ENCODE results near the gene EFNA5.

DNA sequence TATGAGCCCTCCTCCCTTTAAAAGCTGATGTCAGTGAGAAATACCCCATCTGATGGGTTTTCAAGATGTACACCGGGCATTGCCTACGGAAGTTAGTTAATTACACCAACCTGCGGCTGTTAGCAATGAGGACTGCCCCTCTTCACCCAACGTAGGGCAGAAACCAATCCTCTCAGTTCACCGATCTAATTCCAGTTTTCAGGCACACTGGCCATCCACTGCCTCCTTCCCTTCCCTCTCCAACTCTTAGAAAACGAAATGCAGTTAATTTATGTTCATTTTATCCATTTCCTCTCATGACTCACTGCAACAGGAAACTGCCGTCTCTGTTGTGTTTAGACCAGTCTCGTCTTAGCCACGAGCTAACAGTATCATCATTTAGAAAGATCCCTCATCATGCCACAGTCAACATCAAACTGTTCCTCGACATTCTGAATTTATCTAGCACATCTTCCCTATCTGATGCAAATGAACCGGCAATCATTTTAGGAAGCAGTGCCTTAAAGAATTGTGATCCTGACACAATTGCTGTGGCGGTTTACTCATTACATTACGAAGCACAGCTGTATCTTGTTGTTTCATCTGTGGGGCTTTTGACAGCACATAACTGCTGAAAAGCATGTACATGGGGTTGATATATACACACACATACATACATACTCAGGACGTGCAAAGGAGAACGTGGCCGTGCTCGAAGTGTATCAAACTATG is 168.6 kb downstream of the EFNA5 start:
- TF ChIP-seq, protein P1, sequence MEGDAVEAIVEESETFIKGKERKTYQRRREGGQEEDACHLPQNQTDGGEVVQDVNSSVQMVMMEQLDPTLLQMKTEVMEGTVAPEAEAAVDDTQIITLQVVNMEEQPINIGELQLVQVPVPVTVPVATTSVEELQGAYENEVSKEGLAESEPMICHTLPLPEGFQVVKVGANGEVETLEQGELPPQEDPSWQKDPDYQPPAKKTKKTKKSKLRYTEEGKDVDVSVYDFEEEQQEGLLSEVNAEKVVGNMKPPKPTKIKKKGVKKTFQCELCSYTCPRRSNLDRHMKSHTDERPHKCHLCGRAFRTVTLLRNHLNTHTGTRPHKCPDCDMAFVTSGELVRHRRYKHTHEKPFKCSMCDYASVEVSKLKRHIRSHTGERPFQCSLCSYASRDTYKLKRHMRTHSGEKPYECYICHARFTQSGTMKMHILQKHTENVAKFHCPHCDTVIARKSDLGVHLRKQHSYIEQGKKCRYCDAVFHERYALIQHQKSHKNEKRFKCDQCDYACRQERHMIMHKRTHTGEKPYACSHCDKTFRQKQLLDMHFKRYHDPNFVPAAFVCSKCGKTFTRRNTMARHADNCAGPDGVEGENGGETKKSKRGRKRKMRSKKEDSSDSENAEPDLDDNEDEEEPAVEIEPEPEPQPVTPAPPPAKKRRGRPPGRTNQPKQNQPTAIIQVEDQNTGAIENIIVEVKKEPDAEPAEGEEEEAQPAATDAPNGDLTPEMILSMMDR (conservative IDR thresholded peaks at IDR 0.05; ENCODE audit: low read depth in 2 of 2), result no peak
- TF ChIP-seq CREB1 (CRISPR knock-in tag; IDR thresholded peaks at IDR 0.05; ENCODE audit: low read depth) (no peak), NANOG (IDR thresholded peaks at IDR 0.05; ENCODE audit: borderline replicate concordance) (no peak), EZH2phosphoT487 (IDR thresholded peaks at IDR 0.05; ENCODE audit: unreplicated experiment) (no peak), POLR2AphosphoS5 (IDR thresholded peaks at IDR 0.05; ENCODE audit: low read depth) (no peak), ZNF331 (CRISPR knock-in tag; IDR thresholded peaks at IDR 0.05; ENCODE audit: low read depth) (no peak)
